ENCODE results near the gene LAMC3.

The LAMC3 gene

DNA sequence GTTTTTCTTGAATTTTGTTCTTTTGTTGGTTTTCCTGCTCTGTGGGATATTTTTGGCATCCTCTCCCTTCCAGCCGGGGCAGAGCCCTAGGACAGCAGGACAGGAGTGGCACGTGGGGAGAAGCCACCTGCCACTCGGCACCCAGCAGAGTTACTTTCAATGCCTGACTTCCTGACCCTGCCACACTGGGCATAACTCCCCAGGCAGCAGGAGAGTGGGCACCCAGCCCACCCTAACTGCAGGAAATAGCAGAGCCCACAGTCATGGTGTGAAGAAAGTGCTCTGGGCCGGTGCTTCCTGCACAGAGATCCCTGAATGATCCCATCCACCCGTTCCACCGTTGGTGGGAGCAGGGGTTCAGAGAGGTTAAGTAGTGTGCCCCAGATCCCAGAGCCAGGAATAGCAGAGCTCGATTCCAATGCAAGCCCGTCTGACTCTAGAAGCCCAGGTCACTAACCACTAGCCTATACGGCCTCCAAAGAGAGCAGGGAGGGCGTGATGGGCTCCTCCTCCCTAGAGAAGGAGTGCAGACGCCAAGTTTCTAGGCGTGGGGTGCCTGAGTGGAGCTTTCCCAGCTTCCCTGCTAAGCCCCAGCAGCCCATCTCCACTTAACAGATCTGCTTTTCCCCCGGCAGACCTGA lies 108.3 kb downstream of the LAMC3 start:
- in situ Hi-C loops (cut with HindIII; ENCODE audit: low pct_ligation_motif_present, low sequenced_read_pairs), result no loop called here
- no peak for DNase-seq
- TF ChIP-seq, protein P1, sequence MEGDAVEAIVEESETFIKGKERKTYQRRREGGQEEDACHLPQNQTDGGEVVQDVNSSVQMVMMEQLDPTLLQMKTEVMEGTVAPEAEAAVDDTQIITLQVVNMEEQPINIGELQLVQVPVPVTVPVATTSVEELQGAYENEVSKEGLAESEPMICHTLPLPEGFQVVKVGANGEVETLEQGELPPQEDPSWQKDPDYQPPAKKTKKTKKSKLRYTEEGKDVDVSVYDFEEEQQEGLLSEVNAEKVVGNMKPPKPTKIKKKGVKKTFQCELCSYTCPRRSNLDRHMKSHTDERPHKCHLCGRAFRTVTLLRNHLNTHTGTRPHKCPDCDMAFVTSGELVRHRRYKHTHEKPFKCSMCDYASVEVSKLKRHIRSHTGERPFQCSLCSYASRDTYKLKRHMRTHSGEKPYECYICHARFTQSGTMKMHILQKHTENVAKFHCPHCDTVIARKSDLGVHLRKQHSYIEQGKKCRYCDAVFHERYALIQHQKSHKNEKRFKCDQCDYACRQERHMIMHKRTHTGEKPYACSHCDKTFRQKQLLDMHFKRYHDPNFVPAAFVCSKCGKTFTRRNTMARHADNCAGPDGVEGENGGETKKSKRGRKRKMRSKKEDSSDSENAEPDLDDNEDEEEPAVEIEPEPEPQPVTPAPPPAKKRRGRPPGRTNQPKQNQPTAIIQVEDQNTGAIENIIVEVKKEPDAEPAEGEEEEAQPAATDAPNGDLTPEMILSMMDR (IDR thresholded peaks at IDR 0.05; ENCODE audit: low read depth, low read length, missing control alignments), result no peak
- no peak overlapping the region for H3K4me3 ChIP-seq (ENCODE audit: low read depth, low read length)
- H3K27ac ChIP-seq, result peak overlapping the region; percentile 17
- H3K27me3 ChIP-seq (replicated peaks), result peaks cover 20% of the 10 kb centered on the region
- no peaks in the 10 kb centered on the region for H3K36me3 ChIP-seq (replicated peaks)

GRCh38 chr9:131117762-131118145 lies 108.8 kb downstream of the LAMC3 start:
- no peak overlapping the region for H3K27ac ChIP-seq
- in situ Hi-C loops (cut with HindIII; ENCODE audit: low pct_ligation_motif_present, low sequenced_read_pairs), result no loop called here
- TF ChIP-seq, protein P1 (IDR thresholded peaks at IDR 0.05; ENCODE audit: low read depth, low read length, missing control alignments), result no peak

GRCh38 chr9:131119600-131119999 lies 110.6 kb downstream of the LAMC3 start:
- H3K36me3 ChIP-seq (replicated peaks), result no peaks in the 10 kb centered on the region
- H3K27me3 ChIP-seq (replicated peaks), result peaks cover 9% of the 10 kb centered on the region
- H3K27ac ChIP-seq, result no peak overlapping the region
- DNase-seq, result no peak
- TF ChIP-seq, protein P1 (IDR thresholded peaks at IDR 0.05; ENCODE audit: low read depth, low read length, missing control alignments), result no peak
- H3K4me3 ChIP-seq (ENCODE audit: low read depth, low read length), result no peak overlapping the region
- in situ Hi-C loops (cut with HindIII; ENCODE audit: low pct_ligation_motif_present, low sequenced_read_pairs), result no loop called here

More at GRCh38 chr9:131117762-131118145, 108.8 kb downstream of the LAMC3 start:
- no peak overlapping the region for H3K4me3 ChIP-seq (ENCODE audit: low read depth, low read length)
- no peaks in the 10 kb centered on the region for H3K36me3 ChIP-seq (replicated peaks)
- no peak for DNase-seq
- peaks cover 18% of the 10 kb centered on the region for H3K27me3 ChIP-seq (replicated peaks)

- in situ Hi-C loops (cut with HindIII; ENCODE audit: low pct_ligation_motif_present, low sequenced_read_pairs), result no loop called here
- TF ChIP-seq, protein P1 (IDR thresholded peaks at IDR 0.05; ENCODE audit: low read depth, low read length, missing control alignments), result no peak
- Histone ChIP-seq H3K27ac (peak overlapping the region; percentile 19), H3K27me3 (replicated peaks) (peaks cover 9% of the 10 kb centered on the region), H3K36me3 (replicated peaks) (no peaks in the 10 kb centered on the region), H3K4me3 (ENCODE audit: low read depth, low read length) (no peak overlapping the region)
- DNase-seq, result no peak
Measured at GRCh38 chr9:131120620-131121228, 111.8 kb downstream of the LAMC3 start.

DNA sequence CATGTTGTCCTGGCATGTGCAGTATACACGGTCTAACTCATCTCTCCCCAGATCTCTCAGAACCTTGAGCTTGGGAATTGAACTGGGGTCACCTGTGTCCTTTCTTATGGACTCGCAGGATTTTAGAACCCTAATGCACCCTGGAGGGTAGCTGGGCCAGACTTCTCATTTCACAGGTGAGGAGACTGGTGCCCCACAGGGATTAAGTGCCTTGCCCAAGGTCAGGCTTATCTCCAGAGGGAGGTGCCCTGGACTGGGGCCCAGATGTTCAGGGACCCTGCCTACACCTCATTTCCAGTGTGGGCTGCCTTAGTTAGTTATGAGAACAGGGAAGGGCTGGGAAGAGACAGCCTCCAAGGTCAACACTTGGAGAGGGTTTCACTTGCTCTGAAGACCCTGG lies 112.4 kb downstream of the LAMC3 start:
- peaks cover 9% of the 10 kb centered on the region for H3K27me3 ChIP-seq (replicated peaks)
- no peak overlapping the region for H3K4me3 ChIP-seq (ENCODE audit: low read depth, low read length)
- TF ChIP-seq, protein P1 (IDR thresholded peaks at IDR 0.05; ENCODE audit: low read depth, low read length, missing control alignments), result no peak
- no peak for DNase-seq
- H3K27ac ChIP-seq, result peak overlapping the region; percentile 20
- no peaks in the 10 kb centered on the region for H3K36me3 ChIP-seq (replicated peaks)
- in situ Hi-C loops (cut with HindIII; ENCODE audit: low pct_ligation_motif_present, low sequenced_read_pairs), result no loop called here

All from brain microvascular endothelial cell (primary cell).